Activated effector memory CD4-positive, alpha-beta T cell treated with anti-CD3 and anti-CD28 coated beads, Interleukin-2, amount 50 U/mL, for 16 hours (primary cell): Measurements from ENCODE around the gene GGPS1.
A peak's percentile ranks its signal among the peaks of the same experiment; 100 is the strongest.
"Not testable (repeated sequence)": the region's sequence is repeated elsewhere in the genome, so short reads cannot be mapped to it uniquely, and the experiment has no call there.

Source experiments
- DNase-seq: peaks from one replicate; pipeline ENCODE4 v3.0.0-alpha.2; 2020

GGPS1 gene

GRCh38 chr1:235342471-235342870 lies 14.1 kb downstream of the GGPS1 start:
- DNase-seq, result no peak

- no peak for DNase-seq
Measured at GRCh38 chr1:235343726-235344125, 15.4 kb downstream of the GGPS1 start.

- DNase-seq, result no peak
Measured at GRCh38 chr1:235351441-235351840, 23.1 kb downstream of the GGPS1 start.

- DNase-seq, result no peak
Measured at GRCh38 chr1:235351898-235352297, 23.5 kb downstream of the GGPS1 start.

GRCh38 chr1:235357485-235358373 lies 29.4 kb downstream of the GGPS1 start:
- DNase-seq, result no peak

GRCh38 chr1:235358899-235359298 lies 30.5 kb downstream of the GGPS1 start:
- no peak for DNase-seq

- not testable (repeated sequence) for DNase-seq
Measured at GRCh38 chr1:235364189-235364588, 35.8 kb downstream of the GGPS1 start.

- peak; percentile 70 for DNase-seq
Measured at GRCh38 chr1:235366286-235366685, 37.9 kb downstream of the GGPS1 start.

- peak; percentile 95 for DNase-seq
Measured at GRCh38 chr1:235367000-235367908, 38.9 kb downstream of the GGPS1 start, which contains the start of gene TBCE. Gene TBCE, plus strand, starts transcription at chr1:235367427. Its CDS starts 12,623 bp downstream, at chr1:235380050.

GRCh38 chr1:235368428-235368827 lies 40.1 kb downstream of the GGPS1 start:
- DNase-seq, result no peak

- no peak for DNase-seq
Measured at GRCh38 chr1:235369802-235370201, 41.4 kb downstream of the GGPS1 start.

- DNase-seq, result no peak
Measured at GRCh38 chr1:235375919-235376605, 47.7 kb downstream of the GGPS1 start.

- not testable (repeated sequence) for DNase-seq
Measured at GRCh38 chr1:235378134-235378735, 49.9 kb downstream of the GGPS1 start.

- DNase-seq, result not testable (repeated sequence)
Measured at GRCh38 chr1:235381955-235382739, 53.8 kb downstream of the GGPS1 start.

GRCh38 chr1:235385633-235386032 lies 57.3 kb downstream of the GGPS1 start:
- DNase-seq, result not testable (repeated sequence)

GRCh38 chr1:235391874-235392273 lies 63.5 kb downstream of the GGPS1 start:
- no peak for DNase-seq
